Activated CD4-positive, alpha-beta T cell treated with anti-CD3 and anti-CD28 coated beads, Interleukin-2, amount 10 ng/mL, durations not matched to agents 7 days and 5 days (primary cell): ENCODE measurements around the gene DPP10. TPM values are rescaled to one million over a fixed set of nuclear protein-coding genes. Genes with fewer than 3 reads are reported as not detected.

Source experiments
- CTCF ChIA-PET: fragments of 350-600 bp; sonication (Branson Sonifier 250); formaldehyde crosslinking; loops from one replicate; lab custom pipeline; 2021; ENCODE audit warnings: antibody characterized with exemption; lab: Charles Lee
- POLR2A ChIA-PET: fragments of 350-600 bp; sonication (Branson Sonifier 250); formaldehyde crosslinking; loops from one replicate; lab custom pipeline; 2021; ENCODE audit warnings: antibody characterized with exemption; lab: Charles Lee
- DNase-seq: peaks from one replicate; pipeline ENCODE4 v3.0.0-alpha.2; 2020
- H3K27ac Mint-ChIP-seq: one replicate; pipeline ENCODE4 v1.8.0; 2021; ENCODE audit warnings: mild to moderate bottlenecking, moderate library complexity, mixed read lengths
- H3K27me3 Mint-ChIP-seq: one replicate; pipeline ENCODE4 v1.8.0; 2021; ENCODE audit warnings: mixed read lengths
- H3K36me3 Mint-ChIP-seq: one replicate; pipeline ENCODE4 v1.8.0; 2021; ENCODE audit warnings: low read depth, mixed read lengths
- H3K4me1 Mint-ChIP-seq: one replicate; pipeline ENCODE4 v1.8.0; 2021; ENCODE audit warnings: mixed read lengths
- H3K4me3 Mint-ChIP-seq: one replicate; pipeline ENCODE4 v1.8.0; 2021; ENCODE audit warnings: mild to moderate bottlenecking, moderate library complexity, mixed read lengths
- H3K9me3 Mint-ChIP-seq: one replicate; pipeline ENCODE4 v1.8.0; 2021; ENCODE audit warnings: mixed read lengths
- total RNA-seq, 2 experiments: library from RNA; stranded (reverse); gene quantifications; one replicate each; pipeline ENCODE4 v1.2.3, GENCODE V29; 2021

The DPP10 gene
- total RNA-seq, 2 experiments from 2014 or later: not detected

DNA sequence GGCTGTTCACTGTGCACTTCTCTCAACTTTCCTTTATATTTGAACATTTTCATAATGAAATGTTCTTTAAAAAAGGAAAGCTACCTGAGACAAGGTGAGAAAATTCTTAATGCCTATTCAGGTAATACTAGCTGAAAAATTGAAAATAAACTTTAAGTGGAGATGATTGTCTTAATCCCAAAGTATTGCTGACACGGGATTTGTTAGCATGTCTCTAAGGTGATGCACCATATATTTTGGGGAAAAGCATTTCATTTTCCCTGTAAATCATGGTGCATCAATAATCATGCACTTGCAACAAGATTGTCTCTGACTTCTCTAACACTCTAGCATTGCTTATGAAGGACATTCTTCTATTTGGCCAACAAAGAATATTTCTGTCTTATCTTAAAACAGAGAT, 848.0 kb downstream of the DPP10 start:
- no peak for DNase-seq
- Mint-ChIP-seq H3K9me3 (no peaks in the 10 kb centered on the region), H3K27me3 (no peaks in the 10 kb centered on the region), H3K4me3 (no peak overlapping the region), H3K4me1 (no peaks in the 10 kb centered on the region), H3K27ac (no peak overlapping the region), H3K36me3 (no peaks in the 10 kb centered on the region)
- POLR2A ChIA-PET: interaction anchor here (0.6 kb wide), 1 partner anchor 220 kb away, joined by 3 read pairs; no protein-coding TSS in a partner anchor
- CTCF ChIA-PET: no interaction called here

DNA sequence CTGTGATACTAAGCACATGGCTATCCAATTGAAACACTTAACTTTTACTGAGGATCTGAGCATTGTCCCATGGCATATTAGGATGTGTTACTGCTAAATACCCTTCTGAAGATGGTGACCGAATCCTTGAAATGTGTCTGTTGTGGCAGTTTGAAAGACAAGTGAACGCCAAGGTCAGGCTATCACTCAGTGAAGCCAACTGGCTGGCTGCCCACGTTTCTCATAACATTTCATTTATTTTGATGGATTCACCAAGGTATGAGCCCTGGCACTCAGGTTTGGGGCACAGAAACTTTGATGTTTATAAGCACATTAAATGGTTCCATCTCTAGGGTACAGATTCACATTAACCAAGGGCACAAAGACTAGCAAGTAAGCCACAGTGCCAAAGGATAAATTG, 850.3 kb downstream of the DPP10 start:
- H3K27ac Mint-ChIP-seq: no peak overlapping the region
- DNase-seq: no peak
- H3K4me1 Mint-ChIP-seq: no peaks in the 10 kb centered on the region
- ChIA-PET CTCF (no interaction called here), POLR2A (no interaction called here)
- H3K9me3 Mint-ChIP-seq: no peaks in the 10 kb centered on the region
- no peak overlapping the region for H3K4me3 Mint-ChIP-seq
- no peaks in the 10 kb centered on the region for H3K27me3 Mint-ChIP-seq
- no peaks in the 10 kb centered on the region for H3K36me3 Mint-ChIP-seq

DNA sequence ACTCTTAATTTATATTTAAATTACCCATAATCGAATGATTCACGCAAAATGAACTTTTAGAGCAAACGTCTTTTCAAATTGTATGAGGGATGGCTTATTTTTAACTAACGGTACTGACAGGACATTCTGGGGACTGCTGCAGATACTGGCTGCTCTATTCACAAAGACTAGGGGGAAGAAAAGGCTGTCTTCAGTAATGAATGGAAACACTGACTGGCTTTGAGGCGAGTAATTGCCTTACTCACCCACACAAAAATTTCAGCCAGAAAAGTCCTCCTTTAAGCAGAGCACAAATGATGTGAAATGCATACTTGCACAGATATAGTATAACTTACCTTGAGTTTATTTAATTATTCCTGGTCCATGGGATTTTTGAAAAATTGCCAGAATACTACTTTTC, 852.6 kb downstream of the DPP10 start:
- H3K4me3 Mint-ChIP-seq: no peak overlapping the region
- ChIA-PET POLR2A (no interaction called here), CTCF (no interaction called here)
- H3K9me3 Mint-ChIP-seq: no peaks in the 10 kb centered on the region
- H3K36me3 Mint-ChIP-seq: no peaks in the 10 kb centered on the region
- no peak for DNase-seq
- no peak overlapping the region for H3K27ac Mint-ChIP-seq
- no peaks in the 10 kb centered on the region for H3K27me3 Mint-ChIP-seq
- no peaks in the 10 kb centered on the region for H3K4me1 Mint-ChIP-seq

DNA sequence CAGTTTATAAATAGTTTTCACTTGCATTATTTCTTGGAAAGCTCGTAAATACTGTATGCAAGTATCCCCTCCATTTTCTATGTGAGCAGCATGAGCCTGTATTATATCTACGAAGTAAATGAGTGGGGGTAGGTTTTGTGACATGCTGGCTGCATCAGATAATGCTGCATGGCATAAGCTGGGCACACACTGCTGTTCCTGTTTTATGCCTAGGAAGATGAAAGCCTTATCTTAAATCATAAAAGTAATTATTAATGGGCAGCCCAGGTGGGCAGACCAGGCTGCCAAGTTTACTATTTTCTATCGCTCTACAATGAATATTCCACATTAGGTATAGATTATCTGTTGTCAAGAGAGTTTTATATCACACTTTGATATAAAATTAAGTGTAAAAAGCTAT, 854.6 kb downstream of the DPP10 start:
- H3K4me1 Mint-ChIP-seq: no peaks in the 10 kb centered on the region
- no peaks in the 10 kb centered on the region for H3K36me3 Mint-ChIP-seq
- no peak for DNase-seq
- H3K27me3 Mint-ChIP-seq: no peaks in the 10 kb centered on the region
- ChIA-PET POLR2A (no interaction called here), CTCF (no interaction called here)
- H3K27ac Mint-ChIP-seq: no peak overlapping the region
- H3K4me3 Mint-ChIP-seq: no peak overlapping the region
- peaks cover 2% of the 10 kb centered on the region for H3K9me3 Mint-ChIP-seq

DNA sequence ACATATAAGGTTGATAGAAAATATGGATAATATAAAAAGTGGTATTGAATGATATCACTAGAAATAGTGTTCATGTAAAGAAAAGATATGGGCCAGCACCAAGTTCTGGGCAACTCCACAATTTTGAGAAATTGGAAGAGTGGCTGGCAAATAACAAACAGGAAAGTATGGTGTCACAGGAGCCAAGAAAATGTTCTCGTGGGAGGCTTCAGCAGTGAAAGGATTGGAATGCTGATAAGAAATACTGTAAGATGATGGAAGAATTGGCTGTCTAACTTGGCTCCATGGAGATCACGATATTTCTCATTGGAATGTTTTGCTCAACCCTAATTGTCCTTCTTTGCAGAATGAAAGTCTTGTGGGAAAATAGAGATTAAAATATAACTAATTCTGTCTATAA, 856.8 kb downstream of the DPP10 start:
- H3K27me3 Mint-ChIP-seq: no peaks in the 10 kb centered on the region
- CTCF ChIA-PET: no interaction called here
- POLR2A ChIA-PET: no interaction called here
- H3K27ac Mint-ChIP-seq: no peak overlapping the region
- no peaks in the 10 kb centered on the region for H3K4me1 Mint-ChIP-seq
- DNase-seq: no peak
- no peak overlapping the region for H3K4me3 Mint-ChIP-seq
- no peaks in the 10 kb centered on the region for H3K36me3 Mint-ChIP-seq
- H3K9me3 Mint-ChIP-seq: peaks cover 2% of the 10 kb centered on the region

DNA sequence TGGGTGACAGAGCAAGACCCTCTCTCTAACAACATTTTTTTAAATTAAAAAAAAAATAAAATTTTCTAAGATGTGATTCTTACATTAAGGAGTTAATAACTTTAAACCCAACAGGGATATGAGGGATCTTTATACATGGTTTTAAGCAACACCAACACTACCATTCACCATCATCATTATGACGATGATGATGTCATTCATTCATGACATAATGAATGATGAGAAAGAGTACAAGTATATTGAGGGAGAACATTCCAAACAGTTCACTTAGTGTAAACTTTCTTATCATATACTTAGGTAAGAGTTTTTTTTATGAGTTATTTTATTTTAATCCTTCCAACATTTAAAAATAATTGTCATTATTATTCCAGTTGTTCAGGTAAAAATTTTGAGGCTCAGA, 863.3 kb downstream of the DPP10 start:
- H3K4me1 Mint-ChIP-seq: no peaks in the 10 kb centered on the region
- H3K27ac Mint-ChIP-seq: no peak overlapping the region
- DNase-seq: no peak
- H3K27me3 Mint-ChIP-seq: no peaks in the 10 kb centered on the region
- H3K36me3 Mint-ChIP-seq: no peaks in the 10 kb centered on the region
- no peak overlapping the region for H3K4me3 Mint-ChIP-seq
- peaks cover 11% of the 10 kb centered on the region for H3K9me3 Mint-ChIP-seq
- CTCF ChIA-PET: no interaction called here
- POLR2A ChIA-PET: no interaction called here

DNA sequence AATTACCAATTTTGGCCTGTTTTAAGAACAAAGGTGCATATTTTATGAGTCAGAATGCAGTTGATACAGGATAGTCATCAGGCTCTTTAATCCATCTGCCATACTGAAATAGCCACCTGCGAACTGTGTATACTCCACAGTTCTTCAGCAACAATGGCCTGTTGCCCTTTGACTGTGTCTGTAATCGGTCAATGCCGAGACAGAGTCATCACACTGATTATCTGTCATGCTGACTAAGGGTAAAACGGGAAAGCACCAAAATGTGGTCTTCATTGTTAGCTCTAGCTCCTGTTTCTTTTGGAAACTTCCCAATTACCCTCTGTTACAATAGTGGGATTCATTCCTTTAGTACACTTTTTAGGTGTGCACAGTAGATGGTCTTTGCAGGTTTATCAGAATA, 871.7 kb downstream of the DPP10 start:
- peaks cover 4% of the 10 kb centered on the region for H3K9me3 Mint-ChIP-seq

DNA sequence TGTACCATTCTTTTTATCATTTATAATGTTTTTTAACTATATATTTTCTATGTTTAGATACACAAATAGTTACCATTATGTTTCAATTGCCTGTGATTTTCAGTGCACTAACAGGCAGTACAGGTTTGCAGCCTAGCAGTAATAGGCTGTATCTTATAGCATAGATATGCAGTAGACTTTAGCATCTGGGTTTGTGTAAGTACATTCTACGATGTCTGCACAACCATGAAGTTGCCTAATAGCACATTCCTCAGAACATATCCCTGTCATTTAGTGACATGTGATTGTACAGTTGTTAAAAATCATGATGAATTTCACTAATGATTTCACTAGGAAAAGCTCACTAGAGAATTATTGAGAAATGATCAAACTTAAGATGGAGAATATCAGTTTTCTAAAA, 884.6 kb downstream of the DPP10 start:
- Mint-ChIP-seq H3K9me3 (peaks cover 9% of the 10 kb centered on the region), H3K4me1 (no peaks in the 10 kb centered on the region), H3K4me3 (no peak overlapping the region), H3K27me3 (no peaks in the 10 kb centered on the region), H3K36me3 (no peaks in the 10 kb centered on the region), H3K27ac (no peak overlapping the region)
- no peak for DNase-seq
- ChIA-PET CTCF (no interaction called here), POLR2A (no interaction called here)

More for the DNA sequence above, 871.7 kb downstream of the DPP10 start:
- ChIA-PET CTCF (no interaction called here), POLR2A (no interaction called here)
- DNase-seq: no peak
- H3K27ac Mint-ChIP-seq: no peak overlapping the region
- H3K4me1 Mint-ChIP-seq: no peaks in the 10 kb centered on the region
- H3K36me3 Mint-ChIP-seq: no peaks in the 10 kb centered on the region
- no peaks in the 10 kb centered on the region for H3K27me3 Mint-ChIP-seq
- H3K4me3 Mint-ChIP-seq: no peak overlapping the region

DNA sequence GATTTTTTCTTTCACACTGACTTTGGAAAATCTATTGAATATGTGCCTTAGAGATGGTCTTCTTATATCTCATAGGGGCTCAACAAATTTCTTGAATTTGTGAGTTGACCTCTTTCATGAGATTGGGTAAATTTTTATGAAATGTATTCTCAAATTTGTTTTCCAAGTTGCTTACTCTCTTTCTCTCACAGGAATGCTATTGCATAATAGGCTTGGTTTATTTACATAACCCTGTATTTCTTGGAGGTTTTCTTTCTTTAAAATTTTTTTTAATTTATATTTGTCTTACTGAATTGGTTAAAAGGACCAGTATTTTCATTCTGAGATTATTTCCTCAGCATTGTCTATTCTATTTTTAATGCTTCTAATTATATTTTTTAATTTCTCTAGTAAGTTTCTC, 917.1 kb downstream of the DPP10 start:
- ChIA-PET POLR2A (no interaction called here), CTCF (no interaction called here)
- no peaks in the 10 kb centered on the region for H3K36me3 Mint-ChIP-seq
- DNase-seq: no peak
- H3K4me3 Mint-ChIP-seq: no peak overlapping the region
- H3K27me3 Mint-ChIP-seq: no peaks in the 10 kb centered on the region
- peaks cover 21% of the 10 kb centered on the region for H3K9me3 Mint-ChIP-seq
- H3K27ac Mint-ChIP-seq: no peak overlapping the region
- no peaks in the 10 kb centered on the region for H3K4me1 Mint-ChIP-seq

DNA sequence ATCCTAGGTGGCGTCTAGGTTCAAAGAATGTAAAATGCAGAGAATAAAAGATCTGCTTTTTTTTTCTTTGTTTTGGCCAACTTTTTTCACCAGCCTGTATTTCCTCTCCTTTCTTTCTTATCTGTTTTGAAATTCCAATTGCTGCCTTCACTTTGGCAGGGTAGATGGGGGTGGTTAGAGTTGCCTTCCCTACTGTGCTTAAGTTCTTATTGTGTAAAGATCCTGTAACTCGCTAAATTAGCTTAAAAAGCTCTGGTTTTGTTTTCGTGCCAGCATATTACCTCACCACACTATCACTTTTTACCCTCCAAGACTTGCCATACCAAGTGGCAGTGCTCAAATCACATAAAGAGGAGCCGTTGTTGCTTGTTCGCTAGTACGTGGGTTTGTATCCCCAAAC, 921.7 kb downstream of the DPP10 start:
- H3K4me1 Mint-ChIP-seq: no peaks in the 10 kb centered on the region
- H3K9me3 Mint-ChIP-seq: peaks cover 5% of the 10 kb centered on the region
- no peak overlapping the region for H3K4me3 Mint-ChIP-seq
- no peak overlapping the region for H3K27ac Mint-ChIP-seq
- ChIA-PET CTCF (no interaction called here), POLR2A (no interaction called here)
- no peak for DNase-seq
- H3K27me3 Mint-ChIP-seq: no peaks in the 10 kb centered on the region
- no peaks in the 10 kb centered on the region for H3K36me3 Mint-ChIP-seq

DNA sequence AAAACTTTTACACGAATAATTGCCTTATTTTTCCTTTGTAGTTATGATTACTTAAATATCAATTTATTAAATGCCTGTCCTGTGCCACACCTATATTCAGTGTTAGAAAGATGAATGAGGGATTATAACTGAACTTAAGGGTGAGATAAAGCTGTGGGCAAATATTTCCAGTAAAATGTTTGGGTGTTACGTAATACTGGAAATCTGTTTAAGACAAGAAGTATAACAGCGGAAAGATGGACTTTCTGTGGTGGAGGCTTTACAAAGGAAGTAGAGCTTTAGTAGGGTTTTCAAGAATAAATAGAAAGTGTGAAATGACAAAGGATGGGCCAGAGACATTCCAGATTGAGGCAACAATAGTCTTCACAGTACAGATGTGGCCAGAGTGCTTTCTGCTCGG, 927.0 kb downstream of the DPP10 start:
- no peak for DNase-seq
- no peak overlapping the region for H3K27ac Mint-ChIP-seq
- POLR2A ChIA-PET: no interaction called here
- H3K36me3 Mint-ChIP-seq: no peaks in the 10 kb centered on the region
- H3K4me1 Mint-ChIP-seq: no peaks in the 10 kb centered on the region
- CTCF ChIA-PET: no interaction called here
- H3K27me3 Mint-ChIP-seq: no peaks in the 10 kb centered on the region
- H3K9me3 Mint-ChIP-seq: peaks cover 16% of the 10 kb centered on the region
- H3K4me3 Mint-ChIP-seq: no peak overlapping the region

DNA sequence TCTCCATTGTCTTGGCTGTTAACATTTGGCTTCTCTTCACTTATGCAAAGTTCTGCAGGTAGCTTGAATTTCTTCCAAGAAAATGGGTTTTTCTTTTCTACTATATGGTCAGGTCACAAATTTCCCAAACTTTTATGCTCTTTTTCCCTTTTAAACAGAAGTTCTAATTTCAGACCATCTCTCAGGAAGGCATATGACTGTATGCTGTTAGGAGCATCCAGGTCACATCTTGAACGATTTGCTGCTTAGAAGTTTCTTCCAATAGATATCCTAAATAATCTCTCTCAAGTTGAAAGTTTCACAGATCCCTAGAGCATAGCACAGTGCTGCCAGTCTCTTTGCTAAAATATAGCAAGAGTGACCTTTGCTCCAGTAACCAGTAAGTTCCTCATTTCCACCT, 932.5 kb downstream of the DPP10 start:
- Mint-ChIP-seq H3K9me3 (peaks cover 26% of the 10 kb centered on the region), H3K4me1 (no peaks in the 10 kb centered on the region), H3K36me3 (no peaks in the 10 kb centered on the region), H3K4me3 (no peak overlapping the region), H3K27me3 (no peaks in the 10 kb centered on the region), H3K27ac (no peak overlapping the region)
- ChIA-PET CTCF (no interaction called here), POLR2A (no interaction called here)
- no peak for DNase-seq

DNA sequence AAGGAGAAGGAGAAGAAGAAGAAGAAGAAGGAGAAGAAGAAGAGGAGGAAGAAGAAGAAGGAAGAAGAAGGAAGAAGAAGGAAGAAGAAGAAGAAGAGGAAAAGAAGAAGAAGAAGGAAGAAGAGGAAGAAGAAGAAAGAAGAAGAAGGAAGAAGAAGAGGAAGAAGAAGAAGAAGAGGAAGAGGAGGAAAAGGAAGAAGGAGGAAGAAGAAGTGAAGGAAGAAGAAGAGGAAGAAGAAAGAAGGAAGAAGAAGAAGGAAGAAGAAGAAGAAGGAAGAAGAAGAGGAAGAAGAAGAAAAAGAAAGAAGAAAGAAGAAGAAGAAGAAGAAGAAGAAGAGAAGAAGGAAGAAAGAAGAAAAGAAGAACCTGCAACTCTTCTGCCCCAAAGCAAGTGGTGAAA, 942.0 kb downstream of the DPP10 start:
- Mint-ChIP-seq H3K36me3 (no peaks in the 10 kb centered on the region), H3K4me3 (no peak overlapping the region), H3K9me3 (peaks cover 10% of the 10 kb centered on the region), H3K27ac (no peak overlapping the region), H3K4me1 (no peaks in the 10 kb centered on the region), H3K27me3 (no peaks in the 10 kb centered on the region)
- ChIA-PET CTCF (no interaction called here), POLR2A (no interaction called here)
- DNase-seq: no peak

DNA sequence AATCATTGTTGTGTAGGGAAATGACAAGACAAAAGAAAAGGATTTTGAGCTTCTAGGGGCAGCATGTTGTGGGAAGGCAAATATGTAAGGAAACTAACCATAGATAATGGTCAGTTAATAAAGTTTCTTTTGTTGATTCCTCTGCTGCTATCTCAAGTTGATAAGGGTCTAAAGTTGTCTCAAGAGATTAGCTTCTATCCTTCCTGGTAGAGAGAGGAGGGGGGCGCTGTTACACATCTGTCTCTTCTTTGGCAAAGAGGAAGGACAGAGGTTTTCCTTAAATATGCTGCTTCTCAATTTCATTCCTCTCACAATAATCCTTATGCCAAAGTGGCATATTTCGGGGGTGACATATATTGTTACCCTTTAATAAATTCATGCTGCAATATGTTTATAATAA, 944.0 kb downstream of the DPP10 start:
- POLR2A ChIA-PET: no interaction called here
- Mint-ChIP-seq H3K9me3 (peaks cover 9% of the 10 kb centered on the region), H3K4me1 (no peaks in the 10 kb centered on the region), H3K27me3 (no peaks in the 10 kb centered on the region), H3K27ac (no peak overlapping the region), H3K4me3 (no peak overlapping the region), H3K36me3 (no peaks in the 10 kb centered on the region)
- no peak for DNase-seq
- CTCF ChIA-PET: no interaction called here
